GM04504 (cell line): Measurements from ENCODE around the gene PLK3.
"Not testable (repeated sequence)": the region's sequence is repeated elsewhere in the genome, so short reads cannot be mapped to it uniquely, and the experiment has no call there.

ENCODE experiments used
- DNase-seq: peaks from one replicate; pipeline ENCODE4 v3.0.0-alpha.2; 2012; ENCODE audit warnings: low read depth

Gene PLK3

DNA sequence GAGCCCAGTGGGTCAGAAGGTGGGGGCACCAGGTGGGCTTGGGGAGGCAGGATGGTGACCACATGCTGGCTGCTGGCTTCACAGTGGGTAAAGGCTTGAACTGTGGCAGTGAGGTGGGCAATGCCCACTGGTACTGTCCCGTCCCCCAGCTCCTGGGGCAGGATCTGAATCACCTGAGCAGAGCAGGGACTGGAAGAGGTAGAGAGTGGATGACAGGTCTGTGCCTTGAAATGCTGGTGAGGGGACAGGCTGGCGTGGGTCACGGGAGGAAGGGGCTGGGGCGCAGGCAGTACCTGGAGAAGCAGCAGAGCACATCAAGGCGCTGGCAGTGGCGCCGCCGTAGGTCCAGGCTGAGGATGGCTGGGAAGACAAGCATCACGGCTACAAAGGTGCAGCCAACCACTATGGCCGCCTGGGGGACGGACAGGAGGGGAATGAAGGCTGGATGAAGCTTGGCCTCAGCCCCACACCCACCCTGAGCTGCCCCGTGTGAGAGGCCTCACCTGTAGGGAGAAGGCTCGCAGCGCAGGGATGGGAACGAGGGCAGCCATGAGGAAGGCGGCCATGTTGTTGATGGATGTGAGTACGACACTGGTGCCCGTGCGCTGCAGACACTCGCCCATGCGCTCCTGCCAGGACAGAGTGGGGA, 27.9 kb downstream of the PLK3 start:
- DNase-seq: no peak

DNA sequence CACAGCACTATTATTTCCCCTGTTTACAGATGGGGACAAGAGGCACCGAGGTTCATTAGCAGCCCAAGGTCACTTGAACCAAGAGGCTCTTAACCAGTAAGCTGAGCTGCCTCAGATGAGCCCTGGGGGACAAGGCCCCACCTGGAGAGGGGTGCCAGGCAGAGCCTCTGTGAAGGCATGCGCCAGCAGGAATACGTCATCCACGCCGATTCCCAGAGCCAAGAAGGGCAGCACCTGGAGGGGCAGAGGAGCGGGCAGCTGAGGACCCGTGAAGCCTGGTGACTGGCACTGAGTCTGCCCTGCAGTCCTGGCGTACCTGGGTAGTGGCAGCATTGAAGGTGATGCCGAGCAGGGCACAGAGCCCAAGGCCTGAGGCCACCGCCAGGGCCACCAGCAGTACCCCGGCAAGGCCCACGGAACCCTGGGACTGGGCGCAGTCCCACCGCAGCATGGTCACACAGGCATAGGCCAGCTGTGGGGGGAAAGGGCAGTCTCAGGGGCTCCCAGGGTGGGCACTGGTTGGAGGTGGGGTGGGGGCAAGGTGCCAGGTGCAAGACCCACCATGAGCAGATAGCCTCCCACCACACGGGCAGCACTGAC, 28.8 kb downstream of the PLK3 start:
- no peak for DNase-seq

DNA sequence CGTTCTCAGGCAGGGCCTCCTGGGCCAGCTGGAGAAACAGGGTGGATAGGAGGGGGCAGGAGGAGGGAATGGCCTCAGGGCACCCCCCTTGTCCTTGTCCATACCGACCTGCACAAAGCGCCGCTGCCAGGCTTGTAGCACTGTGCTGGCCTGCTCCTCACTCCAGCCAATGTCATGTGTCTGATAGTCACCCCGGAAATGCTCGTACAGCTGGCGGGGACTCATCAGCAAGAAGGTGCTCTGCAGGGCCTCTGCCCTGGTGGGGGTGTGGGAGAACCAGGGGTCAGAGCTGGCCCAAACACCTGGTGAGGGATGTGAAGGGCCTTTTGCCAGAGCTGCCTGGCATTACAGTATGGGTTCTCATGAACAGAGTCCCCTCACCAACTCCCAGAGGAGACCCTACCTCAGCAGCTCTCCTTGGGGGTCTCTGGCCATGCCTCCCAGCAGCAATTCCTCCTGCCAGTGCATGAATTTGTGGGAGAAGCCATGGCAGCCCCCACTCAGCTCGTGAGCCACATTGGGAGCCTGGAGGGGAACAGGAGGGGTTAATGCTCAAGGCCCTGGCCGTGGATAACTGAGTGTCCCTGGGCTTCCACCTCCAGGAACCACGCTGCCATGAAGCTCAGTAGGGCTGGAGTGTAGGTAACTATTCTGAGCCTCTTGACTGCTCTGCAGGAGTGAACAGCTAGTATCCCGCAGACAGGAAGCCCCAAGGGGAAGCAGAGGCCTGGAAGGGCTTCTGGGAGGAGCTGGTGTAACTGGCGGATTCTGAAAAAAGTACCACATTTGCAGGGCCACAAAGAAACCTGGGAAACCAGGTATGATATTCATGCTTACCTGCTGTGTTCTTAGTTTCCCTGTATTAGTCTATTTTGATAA, 29.6 kb downstream of the PLK3 start:
- DNase-seq: no peak

DNA sequence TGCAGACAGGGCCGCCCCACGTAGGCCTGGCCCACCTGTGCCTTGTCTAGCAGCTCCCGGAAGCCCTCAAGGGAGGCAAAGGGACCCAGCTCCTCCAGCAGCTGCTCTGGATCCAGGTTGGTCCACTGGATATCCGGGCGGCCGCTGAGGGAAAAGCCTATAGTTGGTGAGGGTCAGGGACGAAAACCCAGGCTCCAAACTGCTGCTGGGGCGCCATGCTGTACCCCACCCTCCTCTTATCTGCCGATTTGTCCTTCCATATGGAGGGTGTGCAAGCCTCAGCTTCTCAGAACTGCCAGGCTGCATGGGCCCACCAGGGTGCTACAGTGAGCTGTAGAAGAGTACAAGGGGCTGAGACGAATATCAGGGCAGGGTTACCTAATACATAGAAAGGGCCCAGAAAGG, 30.7 kb downstream of the PLK3 start:
- no peak for DNase-seq

DNA sequence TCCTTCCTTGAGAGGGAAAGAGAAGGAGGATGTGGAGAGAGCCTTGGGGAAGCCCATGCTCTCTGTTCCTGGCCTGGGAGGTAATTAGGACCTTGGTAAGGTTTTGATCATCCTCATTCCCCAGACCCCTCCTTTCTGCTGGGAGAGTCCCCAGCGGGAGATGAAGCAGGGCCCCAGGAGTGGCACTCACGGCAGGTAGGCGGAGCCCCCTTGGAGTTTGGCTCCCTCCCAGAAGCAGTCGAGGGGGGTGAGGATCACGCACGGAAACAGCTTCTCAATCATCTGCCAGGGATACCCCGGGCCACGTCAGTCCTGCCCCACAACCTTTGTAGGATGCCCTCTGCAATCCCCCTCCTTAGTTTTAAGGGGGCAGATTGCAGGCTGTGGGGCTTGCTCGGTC, 31.3 kb downstream of the PLK3 start:
- DNase-seq: no peak

DNA sequence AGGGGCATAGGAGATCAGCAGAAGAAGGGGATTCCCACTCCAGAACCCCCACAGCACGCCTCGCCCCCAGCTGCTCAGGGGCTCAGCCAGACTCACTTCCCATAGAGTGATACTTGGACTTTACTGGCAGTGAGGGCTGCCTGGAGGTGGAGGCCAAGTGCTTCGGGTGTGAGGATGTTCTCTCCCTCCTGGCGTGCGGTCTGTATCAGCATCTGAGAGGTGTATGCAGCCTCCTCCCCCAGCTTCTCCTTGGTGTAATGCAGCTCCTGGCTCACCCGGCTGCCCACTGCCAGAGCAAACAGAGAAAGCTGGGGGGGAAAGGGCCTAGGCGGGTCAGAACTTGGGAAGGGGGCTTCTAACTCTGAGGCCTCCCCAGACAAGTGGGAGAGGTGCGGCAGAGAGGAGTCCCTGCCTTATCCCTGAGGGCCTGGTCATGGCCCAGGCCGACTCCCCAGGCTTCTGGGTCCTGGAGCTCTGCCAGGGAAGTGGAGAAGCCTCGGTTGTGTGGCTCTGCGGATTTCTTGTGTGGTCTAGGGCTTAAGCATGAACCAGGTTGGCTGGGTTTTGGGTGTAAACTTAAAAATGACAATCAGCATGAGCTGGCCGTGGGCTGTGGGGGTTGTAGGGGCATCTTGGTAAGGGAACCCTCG, 32.0 kb downstream of the PLK3 start:
- no peak for DNase-seq

DNA sequence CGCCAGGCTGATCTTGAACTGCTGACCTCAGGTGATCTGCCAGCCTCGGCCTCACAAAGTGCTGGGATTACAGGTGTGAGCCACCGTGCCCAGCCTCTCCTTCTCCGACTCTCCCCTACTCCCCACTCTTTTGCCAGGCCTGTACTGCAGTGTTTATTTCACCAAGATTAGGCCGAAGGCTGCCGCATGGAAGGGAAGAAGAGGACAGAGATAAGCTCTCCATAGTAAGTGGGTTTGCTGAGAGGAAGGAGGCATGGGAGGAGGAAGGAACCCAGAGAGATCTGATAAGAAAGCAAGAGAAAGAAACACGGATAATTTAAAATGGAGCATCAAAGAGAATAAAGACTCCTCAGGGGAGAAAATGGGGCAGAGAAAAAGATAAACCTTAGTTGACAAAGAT, 34.2 kb downstream of the PLK3 start:
- DNase-seq: no peak

DNA sequence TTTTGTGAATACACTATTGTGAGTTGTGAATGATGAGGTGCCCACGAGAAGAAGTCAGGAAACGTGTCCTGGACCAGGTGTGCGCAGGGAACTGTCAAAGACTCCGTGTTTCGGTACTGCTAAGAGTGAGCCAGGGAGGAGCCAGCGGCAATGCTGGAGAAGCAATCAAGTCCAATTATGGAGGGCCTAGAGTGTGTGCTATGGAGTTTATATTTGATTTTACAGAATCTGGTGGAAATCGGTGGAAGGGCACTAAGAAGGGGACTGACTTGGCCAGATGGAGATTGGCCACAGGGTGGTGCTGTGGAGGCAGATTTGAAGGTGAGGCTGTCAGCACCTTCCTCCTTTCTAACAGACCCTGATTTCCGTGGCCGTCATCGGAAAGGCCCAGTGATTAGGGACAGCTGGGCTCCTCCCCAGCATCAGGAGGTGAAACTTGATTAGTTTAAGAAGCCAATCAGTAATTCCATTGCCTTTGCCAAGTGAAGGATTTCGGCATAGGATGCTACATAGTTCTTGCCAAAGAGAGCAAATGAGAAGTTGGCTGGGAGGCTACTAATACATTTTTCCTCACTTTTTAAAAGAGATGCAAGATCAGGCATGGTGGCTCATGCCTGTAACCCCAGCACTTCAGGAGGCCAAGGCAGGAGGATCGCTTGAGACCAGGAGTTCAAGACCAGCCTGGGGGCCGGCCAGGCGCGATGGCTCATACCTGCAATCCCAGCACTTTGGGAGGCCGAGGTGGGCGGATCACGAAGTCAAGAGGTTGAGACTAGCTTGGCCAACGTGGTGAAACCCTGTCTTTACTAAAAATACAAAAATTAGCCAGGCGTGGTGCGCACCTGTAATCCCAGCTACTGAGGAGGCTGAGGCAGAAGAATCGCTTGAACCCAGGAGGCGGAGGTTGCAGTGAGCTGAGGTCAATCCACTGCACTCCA, 35.8 kb downstream of the PLK3 start:
- DNase-seq: peak; percentile 51

DNA sequence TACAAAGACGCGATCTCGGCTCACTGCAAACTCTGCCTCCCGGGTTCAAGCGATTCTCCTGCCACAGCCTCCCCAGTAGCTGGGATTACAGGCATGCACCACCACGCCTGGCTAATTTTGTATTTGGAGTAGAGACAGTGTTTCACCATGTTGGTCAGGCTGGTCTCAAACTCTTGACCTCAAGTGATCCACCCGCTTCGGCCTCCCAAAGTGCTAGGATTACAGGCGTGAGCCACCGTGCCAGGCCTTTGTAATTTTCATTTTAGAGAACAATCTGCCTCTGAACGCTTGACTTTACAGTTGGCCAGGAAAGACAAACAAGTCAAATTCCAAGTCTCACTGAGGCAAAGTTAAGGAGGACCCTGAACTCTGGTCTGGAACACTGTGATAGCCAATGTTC, 38.1 kb downstream of the PLK3 start:
- not testable (repeated sequence) for DNase-seq

DNA sequence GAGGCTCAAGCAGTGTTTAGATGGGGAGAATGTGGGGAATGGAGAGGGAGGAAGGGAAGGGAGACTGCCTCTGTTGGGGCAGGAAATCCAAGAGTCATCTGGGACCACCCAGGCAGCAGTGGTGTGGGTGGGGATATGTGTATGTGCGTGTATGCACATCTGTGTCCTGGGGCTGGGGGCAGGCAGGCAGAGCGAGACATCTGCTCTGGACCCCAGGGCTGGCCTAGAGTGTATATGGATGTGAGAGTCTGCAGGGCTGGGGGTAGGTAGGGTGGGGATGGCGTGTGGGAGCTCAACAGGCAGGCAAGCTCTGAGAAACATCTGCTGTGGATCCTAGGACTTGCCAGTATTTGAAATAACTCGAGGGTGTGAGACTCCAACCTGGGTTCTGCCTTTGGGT, 39.4 kb downstream of the PLK3 start:
- DNase-seq: no peak

DNA sequence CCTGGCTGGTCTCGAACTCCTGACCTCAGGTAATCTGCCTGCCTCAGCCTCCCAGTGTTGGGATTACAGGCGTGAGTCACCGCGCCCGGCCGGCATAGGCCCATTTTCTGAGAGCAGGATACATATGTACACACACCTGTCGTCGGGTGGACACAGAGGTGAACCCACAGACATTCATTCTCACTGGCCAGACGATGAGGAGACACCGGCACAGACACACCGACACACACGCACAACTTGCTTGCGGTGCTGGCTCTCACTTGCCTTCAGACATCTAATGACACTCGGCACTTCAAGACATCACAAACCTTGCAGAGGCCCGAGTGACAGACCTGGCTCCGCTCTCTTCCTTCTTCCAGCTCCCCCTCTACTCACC, 42.3 kb downstream of the PLK3 start:
- DNase-seq: no peak

DNA sequence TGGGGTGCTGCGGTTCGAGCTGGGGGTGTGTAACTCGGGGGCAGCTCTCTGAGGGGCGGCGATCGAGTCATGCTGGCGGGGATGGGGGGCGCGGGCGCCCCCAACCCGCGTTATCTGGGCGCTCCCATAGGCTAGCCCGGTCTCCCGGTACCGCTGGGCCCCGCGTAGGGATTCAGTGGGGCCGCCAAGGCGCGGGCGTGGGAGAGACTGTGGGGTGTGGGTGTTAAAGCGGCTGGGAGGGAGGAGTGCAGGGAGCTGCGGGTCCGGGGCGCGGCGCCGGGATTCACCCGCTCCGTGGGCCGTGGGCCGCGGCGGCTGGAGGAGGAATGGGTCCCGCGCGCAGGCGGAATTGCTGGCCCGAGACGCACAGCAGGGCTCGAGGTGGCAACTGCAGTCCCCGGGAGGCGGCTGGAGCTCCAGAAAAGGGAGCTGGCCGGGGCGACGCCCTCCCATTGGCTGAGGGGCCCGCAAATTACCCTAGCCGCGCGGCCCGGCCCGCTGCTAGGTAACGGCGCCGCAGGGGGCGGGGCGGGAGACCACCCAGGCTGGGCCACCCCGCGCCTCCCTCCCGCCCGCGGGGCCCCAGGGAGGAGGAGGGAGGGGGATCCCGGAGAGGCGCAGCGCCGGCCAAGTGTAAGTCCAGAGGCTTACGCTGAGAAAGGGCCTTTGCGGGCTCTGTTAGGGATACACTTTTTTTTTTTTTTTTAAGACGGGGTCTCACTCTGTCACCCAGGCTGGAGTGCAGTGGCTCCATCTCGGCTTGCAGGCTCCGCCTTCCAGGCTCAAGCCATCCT, 42.9 kb downstream of the PLK3 start, which contains the start of gene PTCH2:
PTCH2 (minus strand) TSS at position 392 of the 794 bp plus-strand sequence; CDS start at position 71, 321 bp downstream.
- DNase-seq: peak; percentile 35

DNA sequence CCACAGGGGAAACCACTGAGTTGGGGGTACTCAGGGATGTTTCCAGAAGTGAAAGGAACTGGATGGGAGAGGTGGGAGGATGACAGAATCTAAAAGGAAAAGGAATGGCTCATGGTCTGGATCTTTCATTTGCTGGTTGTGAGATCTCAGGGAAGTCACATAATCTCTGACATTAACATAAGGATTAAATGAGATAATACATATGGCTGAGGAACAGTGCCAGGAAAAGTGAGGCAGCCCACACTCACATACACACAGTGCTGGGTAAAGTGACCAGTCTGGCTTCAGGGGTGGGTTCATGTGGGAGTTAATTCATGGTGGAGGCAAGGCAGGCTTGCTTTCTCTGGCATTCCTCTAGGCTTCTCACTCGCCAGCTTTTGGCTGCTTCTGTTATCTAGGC, 46.8 kb downstream of the PLK3 start:
- no peak for DNase-seq

DNA sequence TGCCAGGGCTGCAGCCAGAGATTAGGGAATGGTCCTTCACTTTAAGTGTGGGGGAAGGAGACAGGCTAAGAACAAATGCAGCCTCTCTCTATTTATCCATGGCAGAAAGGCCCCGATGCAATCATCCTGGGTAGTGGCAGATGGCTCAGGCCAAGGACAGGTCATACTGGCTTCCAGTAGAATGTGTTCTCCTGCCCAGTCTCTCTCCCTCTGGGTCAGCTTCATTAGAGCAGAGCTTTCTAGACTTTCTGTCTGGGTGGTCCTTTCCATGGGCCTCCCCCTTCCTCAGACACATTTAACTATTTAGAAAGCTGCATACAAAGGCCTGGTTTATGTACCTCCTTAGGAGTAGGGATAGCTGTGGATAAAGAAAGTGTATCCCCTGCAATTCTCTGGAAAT, 47.7 kb downstream of the PLK3 start:
- DNase-seq: no peak

DNA sequence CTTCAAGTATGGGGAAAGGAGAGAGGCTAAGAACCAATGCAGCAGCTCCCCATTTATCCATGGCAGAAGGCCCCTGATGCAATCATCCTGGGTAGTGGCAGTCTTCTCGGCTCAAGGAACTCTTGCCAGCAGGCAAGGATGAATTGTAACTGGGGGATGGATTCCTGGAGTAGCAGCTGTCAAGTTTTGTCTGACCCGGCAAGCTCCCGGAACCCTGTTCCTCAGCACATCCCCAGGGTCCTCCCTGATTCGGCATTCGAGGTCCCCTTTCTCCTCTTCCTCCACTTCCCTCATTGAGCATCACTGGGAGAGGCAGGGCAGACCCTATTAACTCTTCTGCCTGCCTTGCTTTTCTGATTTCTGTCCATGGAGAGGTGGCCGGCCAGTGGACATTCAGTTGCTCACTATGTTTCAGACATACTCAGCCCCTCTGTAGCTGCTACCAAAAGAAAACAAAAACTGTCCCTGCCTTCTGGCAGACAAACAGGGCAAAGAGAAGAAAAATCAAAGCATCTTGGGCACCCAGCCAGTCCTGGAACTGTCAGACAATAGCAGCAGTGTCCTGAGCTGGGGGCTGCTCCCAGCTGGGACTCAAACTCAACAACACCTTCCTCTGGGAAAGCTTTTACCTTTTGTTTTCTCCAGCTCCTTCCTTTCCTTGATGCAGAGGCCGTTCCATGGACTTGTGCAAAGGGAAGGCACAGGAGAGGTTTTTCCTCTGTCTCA, 48.4 kb downstream of the PLK3 start:
- DNase-seq: no peak

DNA sequence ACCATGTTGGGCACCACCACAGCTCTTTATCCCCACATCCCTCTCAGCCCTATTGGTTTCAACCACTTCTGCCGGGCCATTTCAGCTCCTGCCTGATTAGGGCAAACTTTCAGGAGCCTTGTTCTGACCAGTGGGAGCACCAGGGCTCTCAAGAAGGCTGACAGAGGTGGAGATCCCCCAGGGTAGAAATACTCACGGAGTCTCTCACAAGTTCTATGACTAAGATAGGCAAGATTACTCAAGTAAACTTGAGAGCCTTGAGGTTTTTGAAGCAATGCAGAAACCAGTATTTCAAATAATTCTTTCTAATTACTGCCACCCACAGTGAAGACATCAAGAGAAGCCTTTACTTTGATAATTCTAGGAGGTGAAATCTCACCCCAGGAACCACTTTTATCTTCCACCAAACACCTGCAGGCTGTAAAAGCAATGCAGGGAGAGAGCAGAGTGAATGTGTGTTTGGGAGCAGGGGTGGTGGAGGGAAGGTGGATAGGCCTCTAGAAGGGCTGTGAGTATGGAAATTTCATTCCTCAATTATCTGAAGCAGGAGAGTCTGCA, 49.5 kb downstream of the PLK3 start:
- no peak for DNase-seq

DNA sequence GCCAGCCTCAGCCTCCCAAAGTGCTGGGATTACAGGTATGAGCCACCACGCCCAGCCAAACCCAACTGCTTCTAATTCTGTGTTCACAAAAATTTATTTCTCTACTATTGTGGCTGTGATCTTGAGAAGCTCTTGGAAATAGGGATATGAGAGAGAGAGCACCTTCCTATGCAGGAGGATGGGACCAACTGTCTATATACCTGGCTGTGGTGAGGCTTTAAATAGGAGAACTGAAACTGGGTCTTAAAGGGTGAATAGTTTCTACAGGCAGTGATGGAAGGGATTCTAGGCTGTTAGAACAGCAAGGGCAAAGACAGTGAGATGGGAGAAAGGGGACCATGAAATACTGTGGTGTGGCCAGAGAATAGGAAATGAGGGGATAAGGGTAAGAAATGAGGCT, 51.1 kb downstream of the PLK3 start:
- no peak for DNase-seq

DNA sequence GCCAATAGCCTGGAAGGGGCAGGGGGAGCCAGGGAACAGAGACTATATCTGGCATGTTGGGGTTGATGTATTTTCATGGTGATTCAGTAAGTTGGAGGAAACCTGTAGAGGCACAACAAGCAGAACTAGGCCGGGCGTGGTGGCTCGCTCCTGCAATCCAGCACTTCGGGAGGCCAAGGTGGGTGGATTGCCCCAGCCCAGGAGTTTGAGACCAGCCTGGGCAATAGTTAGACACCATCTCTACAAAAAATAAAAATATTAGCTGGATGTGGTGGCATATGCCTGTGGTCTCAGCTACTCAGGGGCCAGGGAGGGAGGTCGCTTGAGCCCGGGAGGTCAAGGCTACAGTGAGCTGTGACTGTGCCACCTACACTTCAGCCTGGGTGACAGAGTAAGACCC, 53.0 kb downstream of the PLK3 start:
- no peak for DNase-seq

DNA sequence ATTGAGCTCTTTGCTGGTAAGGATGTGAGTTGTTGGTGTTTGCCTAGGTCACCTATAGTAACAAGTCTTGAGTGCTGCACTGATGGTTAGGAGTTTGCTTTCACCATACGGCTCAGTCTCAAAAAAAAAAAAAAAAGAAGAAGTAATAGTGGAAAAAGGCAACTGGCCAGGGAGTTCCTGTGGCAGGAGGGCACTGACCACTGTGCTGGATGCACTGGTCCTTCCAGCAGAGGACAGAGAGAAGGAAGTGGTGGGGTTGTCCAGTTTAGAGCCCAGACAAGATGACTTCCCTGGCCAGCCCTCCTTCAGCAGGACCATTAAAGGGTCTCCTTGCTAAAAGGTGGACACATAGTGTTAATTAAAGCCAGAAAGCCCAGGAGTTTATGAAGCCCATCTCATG, 54.8 kb downstream of the PLK3 start:
- no peak for DNase-seq
